ENCODE measurements around the gene BCL11A. TPM values are rescaled to one million over a fixed set of nuclear protein-coding genes. Genes with fewer than 3 reads are reported as not detected.

Gene BCL11A
- total RNA-seq, 2 donors from 2014 or later, result 2.5 to 9.2 TPM

Other genes starting within 250 kb of the BCL11A start
- gene PAPOLG, start 202.6 kb upstream of the BCL11A start, total RNA-seq, result 10 to 100 TPM; 18.1 to 19.1 TPM

Data from T-helper 17 cell (primary cell).